SU-DHL-6 (cell line): Measurements from ENCODE around the gene ANXA4.
A peak's percentile ranks its signal among the peaks of the same experiment; 100 is the strongest.

Source experiments
- H2AFZ ChIP-seq: fragments of 200-600 bp; sonication (generic); 2 replicates; pipeline ENCODE4 v1.6.1; 2014; ENCODE audit warnings: low read depth, mild to moderate bottlenecking, moderate library complexity, mixed read lengths, antibody characterized with exemption, low read length; ENCODE audit not compliant: severe bottlenecking
- H3F3A ChIP-seq: fragments of 200-600 bp; shearing (Covaris generic); 2 replicates; pipeline ENCODE4 v1.6.0; 2016; ENCODE audit warnings: antibody characterized with exemption, mild to moderate bottlenecking; ENCODE audit not compliant: insufficient read depth
- H3K27ac ChIP-seq: fragments of 200-600 bp; sonication (generic); 2 replicates; pipeline ENCODE4 v1.5.1; 2016; ENCODE audit warnings: low read depth, mild to moderate bottlenecking, low read length, moderate library complexity, mixed read lengths
- H3K27me3 ChIP-seq: fragments of 200-600 bp; sonication (generic), shearing (Covaris generic); 2 replicates; pipeline ENCODE4 v1.6.0; 2014; ENCODE audit warnings: mild to moderate bottlenecking, low read length
- H3K36me3 ChIP-seq: fragments of 200-600 bp; sonication (generic); 2 replicates; pipeline ENCODE4 v1.6.1; 2014; ENCODE audit warnings: mild to moderate bottlenecking, low read length, mixed read lengths
- H3K4me2 ChIP-seq: fragments of 300-600, 200-600 bp; shearing (Covaris generic), sonication (generic); 2 replicates; pipeline ENCODE4 v1.6.0; 2014; ENCODE audit warnings: low read length, low read depth, mild to moderate bottlenecking; ENCODE audit not compliant: poor library complexity, severe bottlenecking
- H3K4me3 ChIP-seq: fragments of 200-600 bp; sonication (generic); 2 replicates; pipeline ENCODE4 v1.5.1; 2014; ENCODE audit warnings: antibody characterized with exemption, low read length, mild to moderate bottlenecking, mixed read lengths; ENCODE audit not compliant: insufficient read depth, poor library complexity, severe bottlenecking
- H3K79me2 ChIP-seq: fragments of 200-600 bp; sonication (generic); 2 replicates; pipeline ENCODE4 v1.6.1; 2014; ENCODE audit warnings: mild to moderate bottlenecking, low read length, moderate library complexity; ENCODE audit not compliant: insufficient read depth
- H3K9ac ChIP-seq: fragments of 200-600 bp; sonication (generic); 2 replicates; pipeline ENCODE4 v1.7.0; 2014; ENCODE audit warnings: mild to moderate bottlenecking, low read length
- H3K9me2 ChIP-seq: fragments of 200-600 bp; sonication (generic); replicated peaks from 2 replicates; pipeline ENCODE4 v1.6.1; 2014; ENCODE audit warnings: low read length; ENCODE audit not compliant: insufficient read depth
- H3K9me3 ChIP-seq: fragments of 200-600 bp; sonication (generic); 2 replicates; pipeline ENCODE4 v1.6.1; 2014; ENCODE audit warnings: low read length, mixed read lengths; ENCODE audit not compliant: insufficient read depth
- H4K20me1 ChIP-seq: fragments of 200-600 bp; sonication (generic); 2 replicates; pipeline ENCODE4 v1.6.1; 2014; ENCODE audit warnings: low read depth, mild to moderate bottlenecking, antibody characterized with exemption, low read length, moderate library complexity, mixed read lengths
- EZH2phosphoT487 ChIP-seq: fragments of 200-600 bp; sonication (generic), shearing (Covaris generic); conservative IDR thresholded peaks from 2 replicates; pipeline ENCODE4 v1.6.1; 2018; ENCODE audit warnings: mild to moderate bottlenecking, antibody characterized with exemption, low read length, moderate library complexity, mixed read lengths
- TF ChIP-seq, protein P1 (sequence below): fragments of 200-600 bp; sonication (generic); IDR thresholded peaks from one replicate; pipeline ENCODE4 v1.5.1; 2017; ENCODE audit warnings: antibody characterized with exemption, mild to moderate bottlenecking, low read length, moderate library complexity; ENCODE audit not compliant: insufficient read depth, poor library complexity, severe bottlenecking

Gene ANXA4

GRCh38 chr2:69836316-69836715 is 94.4 kb downstream of the ANXA4 start:
- Histone ChIP-seq H3K4me2 (peak overlapping the region; percentile 2), H3K36me3 (peaks cover 18% of the 10 kb centered on the region; the same call in 1 of the 2 replicates), H3K4me3 (no peak overlapping the region), H3K9ac (no peak overlapping the region), H3K9me2 (no peaks in the 10 kb centered on the region), H4K20me1 (no peaks in the 10 kb centered on the region; the same call in 1 of the 2 replicates), H2AFZ (no peak overlapping the region), H3K27ac (no peak overlapping the region), H3F3A (no peaks in the 10 kb centered on the region), H3K9me3 (no peaks in the 10 kb centered on the region), H3K27me3 (no peaks in the 10 kb centered on the region), H3K79me2 (peaks cover 62% of the 10 kb centered on the region)
- TF ChIP-seq, protein P1, sequence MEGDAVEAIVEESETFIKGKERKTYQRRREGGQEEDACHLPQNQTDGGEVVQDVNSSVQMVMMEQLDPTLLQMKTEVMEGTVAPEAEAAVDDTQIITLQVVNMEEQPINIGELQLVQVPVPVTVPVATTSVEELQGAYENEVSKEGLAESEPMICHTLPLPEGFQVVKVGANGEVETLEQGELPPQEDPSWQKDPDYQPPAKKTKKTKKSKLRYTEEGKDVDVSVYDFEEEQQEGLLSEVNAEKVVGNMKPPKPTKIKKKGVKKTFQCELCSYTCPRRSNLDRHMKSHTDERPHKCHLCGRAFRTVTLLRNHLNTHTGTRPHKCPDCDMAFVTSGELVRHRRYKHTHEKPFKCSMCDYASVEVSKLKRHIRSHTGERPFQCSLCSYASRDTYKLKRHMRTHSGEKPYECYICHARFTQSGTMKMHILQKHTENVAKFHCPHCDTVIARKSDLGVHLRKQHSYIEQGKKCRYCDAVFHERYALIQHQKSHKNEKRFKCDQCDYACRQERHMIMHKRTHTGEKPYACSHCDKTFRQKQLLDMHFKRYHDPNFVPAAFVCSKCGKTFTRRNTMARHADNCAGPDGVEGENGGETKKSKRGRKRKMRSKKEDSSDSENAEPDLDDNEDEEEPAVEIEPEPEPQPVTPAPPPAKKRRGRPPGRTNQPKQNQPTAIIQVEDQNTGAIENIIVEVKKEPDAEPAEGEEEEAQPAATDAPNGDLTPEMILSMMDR, result no peak
- no peak for TF ChIP-seq EZH2phosphoT487

DNA sequence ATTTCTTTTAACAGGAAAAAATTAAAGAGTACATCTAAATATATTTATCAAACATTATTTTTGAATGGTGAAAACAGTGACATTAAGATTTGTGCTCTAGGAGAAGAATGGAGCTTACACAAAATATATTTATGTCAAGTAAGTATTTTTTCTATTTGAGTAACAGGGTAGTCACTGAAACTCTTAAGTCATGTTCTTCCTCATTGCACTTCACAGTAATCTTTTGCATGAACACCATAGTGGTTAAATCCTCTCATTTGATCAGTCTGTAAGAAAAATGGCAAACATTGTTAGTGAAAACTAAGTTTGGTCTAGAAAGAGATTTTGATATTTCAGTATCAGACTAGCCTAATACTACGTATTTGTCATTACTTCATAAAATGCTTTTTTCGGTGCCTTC is 95.6 kb downstream of the ANXA4 start:
- no peaks in the 10 kb centered on the region for H3F3A ChIP-seq
- no peaks in the 10 kb centered on the region for H3K9me3 ChIP-seq
- H3K9ac ChIP-seq, result no peak overlapping the region
- peaks cover 18% of the 10 kb centered on the region; the same call in 1 of the 2 replicates for H3K36me3 ChIP-seq
- H3K27me3 ChIP-seq, result no peaks in the 10 kb centered on the region
- H3K4me2 ChIP-seq, result no peak overlapping the region
- no peak for TF ChIP-seq EZH2phosphoT487
- TF ChIP-seq, protein P1, result no peak
- H3K79me2 ChIP-seq, result peaks cover 50% of the 10 kb centered on the region
- no peak overlapping the region for H3K27ac ChIP-seq
- no peak overlapping the region for H3K4me3 ChIP-seq
- H4K20me1 ChIP-seq, result no peaks in the 10 kb centered on the region; the same call in 1 of the 2 replicates
- H3K9me2 ChIP-seq, result no peaks in the 10 kb centered on the region
- no peak overlapping the region for H2AFZ ChIP-seq

DNA sequence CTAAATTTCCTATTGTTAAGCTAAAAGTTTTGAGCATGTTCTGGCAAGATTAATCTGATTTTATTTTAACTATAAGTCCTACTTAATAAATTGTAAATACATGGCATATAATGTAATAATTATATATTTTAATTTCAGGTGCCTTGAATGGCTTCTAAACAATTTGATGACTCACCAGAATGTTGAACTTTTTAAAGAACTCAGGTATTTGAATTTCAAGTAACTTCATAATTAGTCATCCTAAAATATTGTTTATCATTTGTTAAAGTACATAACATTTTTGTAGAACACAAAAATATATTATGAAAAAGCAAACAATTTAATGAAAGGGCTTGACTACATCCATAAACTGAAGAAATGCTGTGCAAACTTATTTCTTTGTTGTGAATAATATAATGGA is 102.1 kb downstream of the ANXA4 start:
- Histone ChIP-seq H3K36me3 (peaks cover 14% of the 10 kb centered on the region; the same call in 1 of the 2 replicates), H3K9me2 (no peaks in the 10 kb centered on the region), H3K4me2 (no peak overlapping the region), H3K9ac (no peak overlapping the region), H3K27ac (no peak overlapping the region), H4K20me1 (no peaks in the 10 kb centered on the region), H3F3A (no peaks in the 10 kb centered on the region), H3K27me3 (no peaks in the 10 kb centered on the region), H3K79me2 (no peaks in the 10 kb centered on the region), H3K4me3 (no peak overlapping the region), H2AFZ (no peak overlapping the region), H3K9me3 (no peaks in the 10 kb centered on the region)
- TF ChIP-seq, protein P1, result no peak
